Thoracic aorta endothelial cell (primary cell): ENCODE data around the gene TRPV5. TPM values are rescaled to one million over a fixed set of nuclear protein-coding genes. Genes with fewer than 3 reads are reported as not detected.

Source experiments
- total RNA-seq: library from RNA; depleted of rRNA; stranded (reverse); fragments of >200 nt; gene quantifications from 2 replicates; pipeline ENCODE4 v1.2.3, GENCODE V29; 2012

TRPV5 gene
- not detected in 2 replicates for total RNA-seq

GRCh38 chr7:142933624-142934023, at the start of gene TRPV5:
Gene TRPV5 (minus strand): TSS chr7:142933746. CDS start chr7:142933459, 287 bp downstream.

GRCh38 chr7:142961973-142962926, 28.7 kb upstream of the TRPV5 start, which contains the start of gene KEL:
Gene KEL (minus strand): TSS chr7:142962363. CDS start chr7:142962206, 157 bp downstream.

GRCh38 chr7:142939226-142939910, 5.8 kb upstream of the TRPV5 start, which contains the start of gene LLCFC1:
Gene LLCFC1 (plus strand): TSS chr7:142939484. CDS start chr7:142939622, 138 bp downstream.

GRCh38 chr7:142885311-142886230, 48.0 kb downstream of the TRPV5 start, which contains the start of gene TRPV6:
Gene TRPV6 (minus strand): TSS chr7:142885745.

Other genes with a start within 250 kb of the TRPV5 start
- not detected in 2 replicates for gene PRSS1, start 184.3 kb downstream of the TRPV5 start, total RNA-seq
- gene PRSS2, start 162.8 kb downstream of the TRPV5 start, total RNA-seq = 0.27 TPM in 1 of 2 replicates, not detected in the other
- gene EPHB6, start 78.7 kb downstream of the TRPV5 start, total RNA-seq = 0.66 and 2.2 TPM in 2 replicates
- not detected in 2 replicates for gene TRPV6, start 48.0 kb downstream of the TRPV5 start, total RNA-seq
- gene LLCFC1, start 5.7 kb upstream of the TRPV5 start, total RNA-seq = not detected in 2 replicates
- gene KEL, start 28.6 kb upstream of the TRPV5 start, total RNA-seq = 0.07 and 0.13 TPM in 2 replicates
- gene OR9A2, start 93.4 kb upstream of the TRPV5 start, total RNA-seq = 0.27 TPM in 1 of 2 replicates, not detected in the other
- not detected in 2 replicates for gene OR6V1, start 118.6 kb upstream of the TRPV5 start, total RNA-seq
- gene PIP, start 198.3 kb upstream of the TRPV5 start, total RNA-seq = not detected in 2 replicates
- gene TAS2R39, start 249.7 kb upstream of the TRPV5 start, total RNA-seq = not detected in 2 replicates